Mucosa of descending colon (tissue), 3 donors: ENCODE results near the gene SHISA7. TPM values are rescaled to one million over a fixed set of nuclear protein-coding genes. Genes with fewer than 3 reads are reported as not detected.

Experiments
- ATAC-seq: fragments of 200-7000 bp; cut with Tn5 transposase; one replicate; pipeline ENCODE4 v1.9.1; 2020; ENCODE audit warnings: mild to moderate bottlenecking, moderate library complexity
- DNase-seq, 3 donors: peaks; one replicate each; pipeline ENCODE4 v3.0.0-alpha.2; 2020
- H3K36me3 ChIP-seq: fragments of 200-600 bp; one replicate; pipeline ENCODE4 v1.8.0; 2021; ENCODE audit warnings: low read depth, mild to moderate bottlenecking
- H3K4me1 ChIP-seq: fragments of 200-600 bp; one replicate; pipeline ENCODE4 v1.8.0; 2021; ENCODE audit warnings: low read depth, mild to moderate bottlenecking
- H3K4me3 ChIP-seq: fragments of 200-600 bp; one replicate; pipeline ENCODE4 v1.8.0; 2021; ENCODE audit warnings: mild to moderate bottlenecking
- H3K9me3 ChIP-seq: fragments of 200-600 bp; one replicate; pipeline ENCODE4 v1.8.0; 2021; ENCODE audit warnings: mild to moderate bottlenecking
- CTCF ChIP-seq: fragments of 200-600 bp; IDR thresholded peaks from one replicate; pipeline ENCODE4 v1.8.0; 2022; ENCODE audit warnings: antibody characterized with exemption, mild to moderate bottlenecking
- intact Hi-C, 2 donors: fragments of 100-400 bp; cut with DNase I in 1 of 2; cut with micrococcal nuclease in 1 of 2; formaldehyde crosslinking; loops; one replicate each; pipeline versions ENCODE4 v1.11.0 to v1.11.1; 2022; cut with DNase I, micrococcal nuclease
- total RNA-seq, 3 donors: library from RNA; stranded (reverse); fragmentation: NEBNext Ultra II Directional in 2 of 3; extraction: Animal tissue kit (Norgen Biotek cat#: 25700) in 2 of 3; gene quantifications; one replicate each; pipeline versions ENCODE4 v1.2.1 to v1.2.4, GENCODE V29; 2021 to 2023
- donor health status: DM: no; HTN: no; CAD: no; lungs with moderate emphysema.
- donor health status: DM: no; HTN: no; CAD: no.
- donor health status: DM: no; HTN: yes; CAD: no.

SHISA7 gene
- total RNA-seq, 3 donors from 2014 or later: 0.35 TPM; not detected in 2

- Histone ChIP-seq H3K9me3 (no peaks in the 10 kb centered on the region), H3K4me1 (peaks cover 4% of the 10 kb centered on the region), H3K4me3 (no peak overlapping the region), H3K36me3 (no peaks in the 10 kb centered on the region)
- ATAC-seq (no peak), DNase-seq (no peak)
- TF ChIP-seq CTCF: no peak
- intact Hi-C loops: no loop called here
These were observed 6.3 kb downstream of the SHISA7 start for GRCh38 chr19:55436847-55437246.

GRCh38 chr19:55435020-55435419 lies 8.1 kb downstream of the SHISA7 start:
- Histone ChIP-seq H3K4me3 (no peak overlapping the region), H3K4me1 (no peaks in the 10 kb centered on the region), H3K9me3 (no peaks in the 10 kb centered on the region), H3K36me3 (no peaks in the 10 kb centered on the region)
- TF ChIP-seq CTCF: no peak
- intact Hi-C loops: no loop called here
- no peak for DNase-seq
- no peak for ATAC-seq

GRCh38 chr19:55434356-55434919 lies 8.7 kb downstream of the SHISA7 start:
- DNase-seq: no peak
- H3K4me1 ChIP-seq: no peaks in the 10 kb centered on the region
- no peak overlapping the region for H3K4me3 ChIP-seq
- intact Hi-C loops: no loop called here
- no peak for TF ChIP-seq CTCF
- no peaks in the 10 kb centered on the region for H3K36me3 ChIP-seq
- H3K9me3 ChIP-seq: no peaks in the 10 kb centered on the region
- ATAC-seq: no peak

GRCh38 chr19:55433292-55433691 lies 9.8 kb downstream of the SHISA7 start:
- intact Hi-C loops: no loop called here
- DNase-seq (no peak), ATAC-seq (no peak)
- H3K9me3 ChIP-seq: no peaks in the 10 kb centered on the region
- TF ChIP-seq CTCF: no peak
- no peak overlapping the region for H3K4me3 ChIP-seq
- no peaks in the 10 kb centered on the region for H3K4me1 ChIP-seq
- H3K36me3 ChIP-seq: no peaks in the 10 kb centered on the region

GRCh38 chr19:55432241-55432959 lies 10.7 kb downstream of the SHISA7 start:
- intact Hi-C loops: no loop called here
- no peak for ATAC-seq

More at GRCh38 chr19:55432241-55432959, 10.7 kb downstream of the SHISA7 start:
- TF ChIP-seq CTCF: no peak
- no peak for DNase-seq
- no peaks in the 10 kb centered on the region for H3K9me3 ChIP-seq
- no peaks in the 10 kb centered on the region for H3K36me3 ChIP-seq
- H3K4me3 ChIP-seq: no peak overlapping the region
- no peaks in the 10 kb centered on the region for H3K4me1 ChIP-seq
